H1 (cell line): ENCODE data around the gene ZMPSTE24. TPM values are rescaled to one million over a fixed set of nuclear protein-coding genes. Genes with fewer than 3 reads are reported as not detected.

Source experiments
- CTCF ChIA-PET: fragments of 300-600 bp; sonication (Branson Sonifier 250); formaldehyde crosslinking; loops from one replicate; lab custom pipeline; 2021; ENCODE audit not compliant: partially characterized antibody; lab: Charles Lee
- POLR2A ChIA-PET: fragments of 300-600 bp; sonication (Branson Sonifier 250); formaldehyde crosslinking; loops from one replicate; lab custom pipeline; 2021; ENCODE audit warnings: inconsistent platforms; ENCODE audit not compliant: partially characterized antibody; lab: Charles Lee
- DNase-seq, 2 experiments: peaks; one replicate each; pipeline versions ENCODE4 v3.0.0 to v3.0.0-alpha.2; 2010 to 2022; ENCODE audit warnings: low spot score in 2 of 2, low read depth in 1 of 2, mixed read lengths in 1 of 2
- FAIRE-seq: peaks from 2 replicates; lab custom pipeline; 2011; peaks lifted over from hg19 to GRCh38; lab: Jason Lieb, UNC
- H2AFZ ChIP-seq: 2 replicates; pipeline ENCODE4 v1.8.1; 2012; ENCODE audit warnings: low read length, inconsistent platforms
- H2AK5ac ChIP-seq: 2 replicates; pipeline ENCODE4 v1.6.1; 2013; ENCODE audit warnings: low read depth, low read length
- H2BK120ac ChIP-seq: replicated peaks from 2 replicates; pipeline ENCODE3; 2013; ENCODE audit warnings: low read depth, low read length, inconsistent platforms
- H2BK12ac ChIP-seq: 2 replicates; pipeline ENCODE4 v1.6.1; 2013; ENCODE audit warnings: low read depth, low read length
- H2BK15ac ChIP-seq: 2 replicates; pipeline ENCODE4 v1.6.1; 2013; ENCODE audit warnings: low read length
- H2BK20ac ChIP-seq: 2 replicates; pipeline ENCODE4 v1.6.1; 2013; ENCODE audit warnings: low read length
- H2BK5ac ChIP-seq: 2 replicates; pipeline ENCODE4 v1.6.1; 2013; ENCODE audit warnings: low read depth, low read length
- H3K14ac ChIP-seq: 2 replicates; pipeline ENCODE4 v1.6.1; 2013; ENCODE audit warnings: inconsistent platforms; ENCODE audit not compliant: insufficient read length
- H3K18ac ChIP-seq: 2 replicates; pipeline ENCODE4 v1.6.1; 2013; ENCODE audit warnings: low read length; ENCODE audit errors: extremely low read depth
- H3K23ac ChIP-seq: 2 replicates; pipeline ENCODE4 v1.6.1; 2013; ENCODE audit warnings: inconsistent platforms; ENCODE audit not compliant: insufficient read length
- H3K23me2 ChIP-seq: 2 replicates; pipeline ENCODE4 v1.6.1; 2013; ENCODE audit warnings: low read depth, low read length
- H3K27ac ChIP-seq: 2 replicates; pipeline ENCODE4 v1.6.1; 2011; ENCODE audit warnings: low read depth, low read length, inconsistent platforms
- H3K27me3 ChIP-seq, 4 experiments: replicated peaks in 1 of 4; 1 replicate in 1 of 4; 2 replicates in 3 of 4; pipeline versions ENCODE4 v1.6.1 to v1.8.1; 2011 to 2013; ENCODE audit warnings: low read length in 3 of 4, mild to moderate bottlenecking in 3 of 4, inconsistent platforms in 2 of 4, mixed read lengths in 2 of 4, moderate library complexity in 1 of 4; ENCODE audit not compliant: control insufficient read depth in 3 of 4, insufficient read depth in 3 of 4; ENCODE audit errors: extremely low read depth in 1 of 4
- H3K36me3 ChIP-seq, 4 experiments: 2 replicates each; pipeline versions ENCODE4 v1.6.1 to v1.8.1; 2011 to 2013; ENCODE audit warnings: mild to moderate bottlenecking in 4 of 4, low read length in 3 of 4, moderate library complexity in 2 of 4, control low read depth in 1 of 4, inconsistent platforms in 1 of 4; ENCODE audit not compliant: insufficient read depth in 4 of 4, control insufficient read depth in 2 of 4
- H3K4ac ChIP-seq: replicated peaks from 2 replicates; pipeline ENCODE3; 2013; ENCODE audit warnings: low read length, low read depth, mixed read lengths, inconsistent platforms; ENCODE audit not compliant: insufficient read length
- H3K4me1 ChIP-seq, 4 experiments: replicated peaks in 1 of 4; 1 replicate in 1 of 4; 2 replicates in 3 of 4; pipeline versions ENCODE4 v1.6.1 to v1.8.1; 2011 to 2013; ENCODE audit warnings: low read length in 3 of 4, inconsistent platforms in 2 of 4, mixed read lengths in 1 of 4; ENCODE audit not compliant: insufficient read depth in 4 of 4, control insufficient read depth in 3 of 4
- H3K4me2 ChIP-seq, 2 experiments: 2 replicates each; pipeline versions ENCODE4 v1.6.1 to v1.8.1; 2011 to 2013; ENCODE audit warnings: low read depth in 2 of 2, low read length in 2 of 2, control low read depth in 1 of 2, inconsistent platforms in 1 of 2, mild to moderate bottlenecking in 1 of 2; ENCODE audit not compliant: insufficient read depth in 1 of 2
- H3K4me3 ChIP-seq, 4 experiments: fragments of 200-600, 300-600 bp in 1 of 4; sonication (generic), shearing (Covaris generic), sonication (Bioruptor Twin) in 1 of 4; 2 replicates each; pipeline versions ENCODE4 v1.5.1 to v1.8.1; 2011 to 2016; ENCODE audit warnings: low read length in 4 of 4, low read depth in 3 of 4, control low read depth in 2 of 4, inconsistent platforms in 2 of 4, mild to moderate bottlenecking in 2 of 4, mixed read lengths in 1 of 4, moderate library complexity in 1 of 4; ENCODE audit not compliant: insufficient read depth in 2 of 4; ENCODE audit errors: extremely low read depth in 1 of 4
- H3K56ac ChIP-seq: replicated peaks from 2 replicates; pipeline ENCODE3; 2013; ENCODE audit warnings: low read depth, mild to moderate bottlenecking, mixed read lengths, low read length, inconsistent platforms; ENCODE audit not compliant: insufficient read length
- H3K79me1 ChIP-seq: 2 replicates; pipeline ENCODE4 v1.6.1; 2013; ENCODE audit warnings: low read depth, low read length, control low read depth
- H3K79me2 ChIP-seq, 2 experiments: 2 replicates each; pipeline versions ENCODE4 v1.6.1 to v1.8.1; 2012 to 2013; ENCODE audit warnings: low read length in 2 of 2, mild to moderate bottlenecking in 2 of 2, inconsistent platforms in 1 of 2; ENCODE audit not compliant: insufficient read depth in 2 of 2, control insufficient read depth in 1 of 2
- H3K9ac ChIP-seq, 4 experiments: replicated peaks in 1 of 4; 1 replicate in 1 of 4; 2 replicates in 3 of 4; pipeline versions ENCODE4 v1.6.1 to v1.8.1; 2011 to 2013; ENCODE audit warnings: low read depth in 3 of 4, low read length in 3 of 4, control low read depth in 2 of 4, mild to moderate bottlenecking in 2 of 4, moderate library complexity in 2 of 4, inconsistent platforms in 1 of 4; ENCODE audit errors: extremely low read depth in 1 of 4
- H3K9me3 ChIP-seq, 2 experiments: 2 replicates each; pipeline versions ENCODE4 v1.6.1 to v1.8.1; 2012 to 2013; ENCODE audit warnings: mild to moderate bottlenecking in 2 of 2, moderate library complexity in 2 of 2, control low read depth in 1 of 2, inconsistent platforms in 1 of 2, low read depth in 1 of 2, low read length in 1 of 2, mixed read lengths in 1 of 2; ENCODE audit not compliant: insufficient read depth in 2 of 2
- H4K20me1 ChIP-seq, 2 experiments: replicated peaks in 1 of 2; 2 replicates each; pipeline versions ENCODE3 to v1.8.1; 2011 to 2013; ENCODE audit warnings: inconsistent platforms in 2 of 2, low read length in 2 of 2, mild to moderate bottlenecking in 1 of 2; ENCODE audit not compliant: insufficient read depth in 2 of 2, control insufficient read depth in 1 of 2
- H4K5ac ChIP-seq: 2 replicates; pipeline ENCODE4 v1.6.1; 2013; ENCODE audit warnings: low read length, low read depth, mixed read lengths, inconsistent platforms; ENCODE audit not compliant: insufficient read length
- H4K8ac ChIP-seq: 2 replicates; pipeline ENCODE4 v1.8.0; 2013; ENCODE audit warnings: mild to moderate bottlenecking, moderate library complexity, low read length, inconsistent platforms; ENCODE audit not compliant: insufficient read depth; ENCODE audit errors: extremely low read depth
- H4K91ac ChIP-seq: replicated peaks from 2 replicates; pipeline ENCODE3; 2013; ENCODE audit warnings: low read length, mixed read lengths, inconsistent platforms; ENCODE audit not compliant: insufficient read length
- BRCA1 ChIP-seq: IDR thresholded peaks from 2 replicates; pipeline ENCODE4 v1.6.1; 2012; ENCODE audit warnings: low read depth, low read length, improper control_type of control experiment
- CBX8 ChIP-seq: fragments of 300-800, 300-1000 bp; sonication (generic); IDR thresholded peaks from 2 replicates; pipeline ENCODE4 v1.7.1; 2016; ENCODE audit warnings: low read depth, low read length, borderline replicate concordance
- EZH2 ChIP-seq: fragments of 200-600 bp; sonication (generic); IDR thresholded peaks from 2 replicates; pipeline ENCODE4 v1.7.1; 2012; ENCODE audit warnings: low read depth, mild to moderate bottlenecking, moderate library complexity, low read length, inconsistent platforms; ENCODE audit not compliant: severe bottlenecking
- HDAC6 ChIP-seq: IDR thresholded peaks from one replicate; pipeline ENCODE4 v1.7.1; 2012; ENCODE audit warnings: low read depth, mild to moderate bottlenecking, inconsistent platforms, low read length, moderate library complexity
- KDM1A ChIP-seq: fragments of 200-600, 300-600 bp; sonication (generic); IDR thresholded peaks from 2 replicates; pipeline ENCODE4 v1.7.1; 2016; ENCODE audit warnings: mild to moderate bottlenecking, low read length, borderline replicate concordance
- RNF2 ChIP-seq: fragments of 200-900, 300-1000 bp; sonication (generic); IDR thresholded peaks from 2 replicates; pipeline ENCODE4 v1.7.1; 2016; ENCODE audit warnings: borderline replicate concordance, low read depth, mild to moderate bottlenecking, antibody characterized with exemption, low read length; ENCODE audit not compliant: poor library complexity, severe bottlenecking; ENCODE audit errors: missing control alignments
- TBP ChIP-seq: IDR thresholded peaks from 2 replicates; pipeline ENCODE4 v1.6.1; 2011; ENCODE audit warnings: low read depth, low read length, improper control_type of control experiment
- WGBS, 2 experiments: shearing (Covaris generic) in 1 of 2; methylation state at CpG; one replicate each; pipeline versions ENCODE4 v1.1.6 to v1.1.7; 2013 to 2015; ENCODE audit warnings: low lambda C conversion rate in 2 of 2, mixed read lengths in 2 of 2, inconsistent platforms in 1 of 2, low coverage in 1 of 2, missing lambda C conversion rate in 1 of 2; ENCODE audit not compliant: insufficient replicate concordance in 2 of 2, insufficient coverage in 1 of 2, insufficient read length in 1 of 2; ENCODE audit errors: extremely low coverage in 1 of 2, missing lambda C conversion rate in 1 of 2; 5-methylcytosine and 5-hydroxymethylcytosine counted together
- polyA plus RNA-seq, 7 experiments: library from polyadenylated mRNA; depleted of rRNA in 3 of 7; stranded (reverse) in 5 of 7; unstranded in 2 of 7; fragments of >200 nt in 5 of 7; fragments of 200-250 nt in 2 of 7; gene quantifications; 1 replicate in 5 of 7; 2 replicates in 1 of 7; 4 replicates in 1 of 7; pipeline versions ENCODE4 v1.2.1 to v1.2.3, GENCODE V29; 2011 to 2013; ENCODE audit warnings: missing spikeins in 2 of 7, mixed read lengths in 2 of 7
- total RNA-seq: library from RNA; stranded (reverse); fragmentation: NEBNext Ultra II Directional; extraction: Animal tissue kit (Norgen Biotek cat#: 25700); gene quantifications from 2 replicates; pipeline ENCODE4 v1.2.1, GENCODE V29; 2021
- TF ChIP-seq, protein P1 (sequence below): IDR thresholded peaks from 2 replicates; pipeline ENCODE4 v1.6.1; 2012; ENCODE audit warnings: inconsistent platforms

ZMPSTE24 gene
- total and polyA plus RNA-seq, 2 of the 8 experiments (the other 6 are each of a cell fraction or from before 2014, with no cell fraction given): 12.7 to 42.9 TPM

DNA sequence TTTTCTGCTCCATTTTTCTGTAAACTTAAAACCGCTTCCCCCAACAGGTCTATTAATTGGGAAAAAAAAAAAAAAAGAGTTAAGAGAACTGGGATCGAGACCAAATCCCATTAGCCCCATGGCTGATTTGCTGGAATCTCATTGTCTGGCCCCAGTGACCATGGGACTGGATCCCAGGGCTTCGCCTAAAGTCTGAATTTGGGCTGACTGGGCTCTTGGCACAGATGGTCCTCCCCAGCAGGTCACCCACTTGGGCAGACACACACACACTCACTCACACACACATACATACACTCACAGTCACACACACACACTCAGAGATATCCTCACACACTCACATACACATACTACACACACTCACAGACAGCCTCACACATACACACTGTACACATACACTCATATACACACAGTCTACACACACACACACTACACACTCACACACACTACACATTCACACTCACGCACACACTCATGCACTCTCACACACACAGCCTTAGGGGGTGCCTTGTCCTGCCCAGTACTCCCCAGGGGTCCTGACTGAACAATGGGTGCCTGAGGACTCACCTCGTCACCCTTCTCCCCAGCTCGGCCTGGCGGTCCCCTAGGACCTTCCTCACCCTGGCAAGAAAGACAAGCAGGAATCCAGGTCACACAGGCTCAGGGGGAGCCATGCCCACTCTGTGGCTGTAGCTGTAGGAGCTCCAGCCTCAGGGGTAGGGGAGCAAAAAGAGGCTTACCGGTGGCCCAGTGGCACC, 51.5 kb downstream of the ZMPSTE24 start:
- FAIRE-seq: no peak
- CTCF ChIA-PET: interaction anchor here (0.6 to 2.7 kb wide), 6 partner anchors 10 to 104 kb away, joined by 3 to 13 read pairs (median 4); no protein-coding TSS in a partner anchor

More for the DNA sequence above, 51.5 kb downstream of the ZMPSTE24 start:
- Histone ChIP-seq H4K5ac (no peak overlapping the region), H3K4ac (peak overlapping the region; percentile 86), H4K91ac (peak overlapping the region; percentile 65), H3K9me3 (no peaks in the 10 kb centered on the region), H2AFZ (no peak overlapping the region), H3K4me1 (peaks cover under 1 to 7% (median 4%) of the 10 kb centered on the region in 4 experiments), H3K23ac (no peak overlapping the region), H2BK20ac (peak overlapping the region; percentile 67; the same call in 1 of the 2 replicates), H3K27me3 (peaks cover 0 to 14% (median 11%) of the 10 kb centered on the region in 4 experiments; a peak in 6 of 7 replicates), H4K8ac (no peak overlapping the region), H3K79me2 (no peaks in the 10 kb centered on the region), H2AK5ac (no peak overlapping the region; the same call in 1 of the 2 replicates), H4K20me1 (peaks cover 0 to 3% of the 10 kb centered on the region in 2 experiments), H3K56ac (no peak overlapping the region), H2BK5ac (no peak overlapping the region), H3K27ac (no peak overlapping the region), H2BK120ac (no peak overlapping the region), H3K9ac (no peak overlapping the region), H2BK12ac (peak overlapping the region; percentile 3; the same call in 1 of the 2 replicates), H3K14ac (no peak overlapping the region), H3K4me2 (no peak overlapping the region)
- no peak for DNase-seq
- 96 to 100% methylated on average over 1 to 7 of the region's 8 CpGs for WGBS, 2 experiments
- TF ChIP-seq HDAC6: no peak
- TF ChIP-seq BRCA1: no peak
- no peak for TF ChIP-seq TBP
- TF ChIP-seq, protein P1, sequence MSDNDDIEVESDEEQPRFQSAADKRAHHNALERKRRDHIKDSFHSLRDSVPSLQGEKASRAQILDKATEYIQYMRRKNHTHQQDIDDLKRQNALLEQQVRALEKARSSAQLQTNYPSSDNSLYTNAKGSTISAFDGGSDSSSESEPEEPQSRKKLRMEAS: no peak
- TF ChIP-seq RNF2: no peak
- TF ChIP-seq KDM1A: no peak
- TF ChIP-seq EZH2: no peak
- TF ChIP-seq CBX8: no peak
- TF ChIP-seq, all 59 proteins: peak for 0
- H3K79me1 ChIP-seq: no peaks in the 10 kb centered on the region
- no peaks in the 10 kb centered on the region for H3K36me3 ChIP-seq
- H2BK15ac ChIP-seq: no peak overlapping the region; the same call in 1 of the 2 replicates
- H3K18ac ChIP-seq: no peak overlapping the region
- POLR2A ChIA-PET: no interaction called here
- H3K23me2 ChIP-seq: no peaks in the 10 kb centered on the region; the same call in 1 of the 2 replicates
- H3K4me3 ChIP-seq: no peak overlapping the region
